HG02763 (cell line): Measurements from ENCODE around the gene CMTM5.
"Not testable (repeated sequence)": the region's sequence is repeated elsewhere in the genome, so short reads cannot be mapped to it uniquely, and the experiment has no call there.

Source experiments
- ATAC-seq: cut with Tn5 transposase; IDR thresholded peaks from one replicate; pipeline ENCODE4 v1.9.1; 2021; ENCODE audit warnings: mild to moderate bottlenecking, moderate library complexity; ENCODE audit not compliant: unreplicated experiment

The CMTM5 gene

DNA sequence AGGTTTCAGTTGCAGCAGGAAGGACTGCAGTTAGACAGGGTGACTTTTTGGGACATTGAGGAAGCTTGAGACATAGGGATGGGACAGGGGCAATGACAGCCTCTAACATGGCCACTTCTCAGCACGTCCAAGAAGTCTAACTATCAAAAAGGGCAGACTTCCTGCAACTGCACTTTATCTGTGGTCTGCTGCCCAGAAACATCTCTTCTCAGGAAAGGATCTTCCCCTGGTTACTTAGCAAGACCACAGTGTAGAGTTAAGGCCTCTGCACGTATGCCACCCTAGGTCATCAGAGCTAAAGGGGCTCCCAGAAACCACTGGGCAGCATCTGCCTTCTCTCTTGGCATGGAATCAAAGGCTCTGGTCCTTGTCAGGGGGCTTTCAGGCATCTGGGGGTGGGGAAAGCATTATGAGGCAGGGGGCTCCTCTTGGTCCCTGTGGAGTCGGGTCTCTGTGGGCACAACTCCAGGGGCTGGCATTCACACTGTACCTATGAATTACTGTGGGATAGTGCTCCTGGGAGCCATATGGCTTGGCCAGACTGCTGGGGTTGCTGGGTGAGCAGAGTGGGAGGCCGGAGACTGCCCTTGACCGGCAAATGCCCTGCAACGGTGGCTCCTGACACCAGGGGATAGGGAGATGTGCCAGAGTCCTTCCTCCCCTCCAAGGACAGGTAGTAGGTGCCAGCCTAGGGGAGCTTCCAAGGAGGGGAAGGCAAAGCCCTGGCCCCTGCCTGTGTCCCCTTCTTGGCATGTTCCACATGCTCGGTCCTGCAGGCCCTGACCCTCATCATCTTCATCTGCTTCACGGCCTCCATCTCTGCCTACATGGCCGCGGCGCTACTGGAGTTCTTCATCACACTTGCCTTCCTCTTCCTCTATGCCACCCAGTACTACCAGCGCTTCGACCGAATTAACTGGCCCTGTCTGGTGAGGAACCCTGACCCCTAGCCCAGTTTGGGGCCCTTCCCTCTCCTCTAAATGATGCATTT, 1.0 kb downstream of the CMTM5 start:
- ATAC-seq, result no peak

DNA sequence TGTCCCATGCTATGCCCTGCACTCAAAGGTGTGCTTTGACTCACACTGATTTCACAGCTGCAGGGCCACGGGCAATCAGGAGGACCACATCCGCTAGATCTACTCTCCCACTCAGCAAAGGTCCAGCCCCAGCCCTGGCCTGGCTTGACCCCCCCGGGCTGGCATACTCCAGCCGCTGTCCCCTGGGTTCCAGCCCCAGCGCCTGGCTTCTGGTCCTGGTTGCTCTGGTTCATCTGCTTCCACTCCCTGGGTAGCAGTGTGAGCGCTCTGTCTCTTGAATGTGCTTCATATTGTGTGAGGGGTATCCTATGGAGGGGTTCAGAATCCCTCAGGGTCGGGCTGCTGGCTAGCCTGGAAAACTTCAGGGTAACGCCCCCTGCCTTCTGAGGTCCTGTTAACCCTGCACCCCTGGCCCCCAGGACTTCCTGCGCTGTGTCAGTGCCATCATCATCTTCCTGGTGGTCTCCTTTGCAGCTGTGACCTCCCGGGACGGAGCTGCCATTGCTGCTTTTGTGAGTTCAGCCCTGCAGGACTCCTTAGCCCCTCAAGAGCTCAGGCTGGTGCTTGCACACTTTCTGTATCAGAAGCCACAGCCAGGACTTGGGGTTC, 1.9 kb downstream of the CMTM5 start:
- no peak for ATAC-seq

GRCh38 chr14:23379366-23380196, 2.7 kb downstream of the CMTM5 start:
- no peak for ATAC-seq

- ATAC-seq, result no peak
These were observed 3.5 kb downstream of the CMTM5 start for GRCh38 chr14:23380197-23380914.

DNA sequence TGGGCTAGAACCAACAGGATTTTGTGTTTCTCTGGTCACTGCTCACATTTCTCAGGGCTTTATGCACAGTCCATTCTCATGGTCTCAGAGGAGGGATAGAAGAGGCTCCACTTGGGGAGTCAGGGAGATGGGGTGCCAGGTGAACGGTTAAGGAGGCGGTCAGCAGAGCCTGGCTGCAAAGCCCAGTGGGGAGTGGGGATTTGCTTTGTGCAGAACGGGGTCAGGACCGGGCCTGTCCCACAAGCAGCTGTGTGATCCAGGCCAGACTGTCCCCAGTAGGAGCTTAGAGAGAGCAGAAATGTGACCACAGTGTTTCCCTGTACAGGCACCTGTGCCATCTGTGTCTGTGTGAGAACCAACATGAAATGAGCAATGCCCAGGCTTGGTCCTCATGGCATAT, 4.1 kb downstream of the CMTM5 start:
- ATAC-seq, result no peak

- ATAC-seq, result no peak
These were observed 5.0 kb downstream of the CMTM5 start for GRCh38 chr14:23381871-23382270.

DNA sequence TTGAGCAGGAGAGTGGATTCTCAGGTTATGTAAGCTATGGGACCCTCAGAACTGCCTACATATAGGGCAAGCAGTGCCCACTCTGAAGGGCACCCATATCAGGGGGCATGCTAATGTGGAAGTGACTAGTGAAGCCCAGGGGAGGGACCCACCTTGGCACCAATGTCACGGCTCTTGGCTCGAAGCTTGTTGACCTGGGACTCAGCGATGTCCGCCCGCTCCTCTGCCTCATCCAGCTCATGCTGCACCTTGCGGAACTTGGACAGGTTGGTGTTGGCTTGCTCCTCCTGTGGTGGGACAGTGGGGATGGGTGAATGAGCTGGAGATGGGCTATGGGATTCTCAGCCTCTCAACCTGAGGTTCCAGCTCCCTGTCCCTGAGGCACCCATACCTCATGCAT, 5.4 kb downstream of the CMTM5 start:
- no peak for ATAC-seq

DNA sequence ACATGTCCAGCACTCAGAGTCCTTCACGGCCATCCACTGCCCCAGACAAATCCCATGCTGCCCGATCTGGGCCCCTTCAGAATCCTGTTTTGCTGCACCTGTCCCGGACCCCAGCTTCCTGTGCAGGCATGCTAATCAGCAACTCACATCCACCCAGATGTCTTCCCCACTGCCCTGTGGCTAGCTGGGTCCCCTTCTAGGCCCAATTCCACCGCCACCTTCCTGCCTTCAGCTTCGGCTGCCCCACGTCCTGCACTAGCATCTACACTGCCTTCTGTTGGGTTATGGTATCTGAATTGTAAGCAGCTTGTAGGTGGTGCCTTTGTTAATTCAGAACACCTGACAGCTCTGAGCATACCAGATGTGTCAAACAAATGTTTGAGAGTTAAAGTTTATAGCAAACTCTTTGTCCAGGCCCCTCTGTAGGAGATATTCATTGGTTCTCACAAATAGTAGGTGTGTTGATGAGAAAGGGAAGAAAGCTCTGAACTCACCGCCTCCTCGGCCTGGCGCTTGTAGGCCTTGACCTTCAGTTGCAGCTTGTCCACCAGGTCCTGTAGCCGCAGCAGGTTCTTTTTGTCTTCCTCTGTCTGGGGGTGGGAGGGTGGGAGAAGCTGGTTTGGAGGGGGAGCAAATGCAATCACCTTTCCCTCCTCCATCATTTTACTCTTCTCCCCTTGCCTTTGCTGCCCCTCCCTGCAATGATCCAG, 6.0 kb downstream of the CMTM5 start:
- no peak for ATAC-seq

GRCh38 chr14:23384364-23385080, 7.7 kb downstream of the CMTM5 start:
- no peak for ATAC-seq

- no peak for ATAC-seq
These were observed 8.4 kb downstream of the CMTM5 start for GRCh38 chr14:23385244-23385641.

DNA sequence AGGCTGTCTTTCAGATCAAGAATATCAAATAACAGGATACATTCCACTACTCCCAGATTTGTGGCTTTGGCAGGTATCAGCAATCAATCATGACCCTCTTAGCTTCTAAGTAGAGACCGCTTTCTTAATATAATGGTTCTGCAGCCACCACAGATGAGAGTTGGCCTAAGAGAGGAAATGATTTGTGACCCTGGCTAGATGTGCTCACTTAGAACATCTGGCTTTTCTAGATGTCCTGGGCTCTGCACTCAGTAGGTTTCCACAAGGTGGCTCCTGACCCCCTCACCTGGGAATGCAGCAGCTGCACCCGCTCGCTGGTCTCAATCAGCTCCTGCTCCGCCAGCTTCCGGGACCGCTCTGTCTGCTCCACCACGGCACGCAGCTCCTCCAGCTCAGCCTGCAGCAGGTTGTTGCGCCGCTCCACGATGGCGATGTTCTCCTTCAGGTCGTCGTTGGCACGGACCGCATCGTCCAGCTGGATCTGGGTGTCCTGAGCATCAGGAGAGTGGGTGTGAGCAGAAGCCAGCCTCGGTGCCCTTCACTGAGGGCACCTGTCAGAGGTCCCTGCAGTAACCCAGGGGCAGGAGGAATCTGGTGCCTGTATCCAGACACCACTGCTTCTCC, 8.9 kb downstream of the CMTM5 start:
- no peak for ATAC-seq

- not testable (repeated sequence) for ATAC-seq
These were observed 9.4 kb downstream of the CMTM5 start for GRCh38 chr14:23386266-23386657.

DNA sequence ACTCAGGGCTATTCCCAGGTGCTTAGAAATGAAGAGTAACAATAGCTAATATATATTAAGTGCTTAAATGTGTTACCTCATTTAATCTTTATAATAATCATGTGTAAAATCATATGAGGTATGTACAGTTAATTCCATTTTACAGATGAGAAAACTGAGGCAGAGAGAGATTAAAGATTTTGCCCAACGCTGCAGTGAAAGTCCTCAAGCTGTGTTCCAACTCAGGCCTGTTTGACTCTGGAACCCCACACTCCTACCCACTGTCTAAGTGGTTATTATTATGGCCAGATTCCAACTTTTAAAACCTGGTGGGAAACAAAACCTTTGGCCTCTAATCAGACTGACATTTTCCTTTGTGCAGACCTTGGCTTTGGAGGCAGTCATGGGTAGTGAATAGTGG, 10.2 kb downstream of the CMTM5 start:
- ATAC-seq, result no peak

DNA sequence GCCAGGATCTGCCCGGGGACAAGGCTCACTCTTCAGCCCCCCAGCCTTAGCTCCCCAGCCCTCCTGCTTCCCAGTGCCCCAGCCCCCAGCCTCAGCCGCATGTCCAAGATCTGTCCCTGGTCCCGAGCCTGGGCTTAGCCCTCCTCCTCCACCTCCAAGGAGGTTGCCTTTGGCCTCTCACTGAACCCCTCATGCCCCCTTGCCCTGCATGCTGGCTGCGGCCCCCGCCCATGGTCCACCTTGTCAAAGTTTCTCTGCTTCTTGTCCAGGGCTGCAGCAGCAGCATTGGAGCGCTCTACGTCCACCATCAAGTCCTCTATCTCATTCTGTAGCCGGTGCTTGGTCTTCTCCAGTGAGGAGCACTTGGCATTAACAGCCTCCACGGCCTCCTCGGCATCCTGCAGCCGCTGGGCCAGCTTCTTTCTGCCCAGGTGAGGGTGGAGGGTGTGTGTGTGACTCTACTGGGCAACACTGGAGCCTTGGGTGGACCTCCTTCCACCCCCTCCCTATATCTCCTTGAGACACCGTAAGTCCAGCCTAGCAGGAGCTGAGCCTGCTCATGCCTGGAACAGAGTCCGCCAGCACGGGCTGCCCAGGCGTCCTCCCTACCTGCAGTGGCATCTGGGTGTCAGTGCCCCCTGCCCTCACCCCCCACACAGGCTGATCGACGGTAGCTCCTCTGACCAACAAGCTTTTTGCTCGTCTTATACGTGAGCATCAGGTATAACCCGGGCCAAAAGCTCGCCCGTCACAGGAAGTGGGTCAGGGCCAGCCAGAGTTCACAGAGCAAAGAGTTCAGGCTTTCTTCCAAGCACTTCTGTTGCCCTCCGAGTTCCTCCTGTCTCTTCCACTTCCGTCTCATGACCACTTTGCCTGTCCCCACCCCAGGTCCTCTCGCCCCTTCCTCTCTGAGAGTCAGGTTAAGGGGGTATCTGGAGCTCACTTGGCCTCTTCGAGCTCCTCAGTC, 11.4 kb downstream of the CMTM5 start:
- ATAC-seq, result no peak

DNA sequence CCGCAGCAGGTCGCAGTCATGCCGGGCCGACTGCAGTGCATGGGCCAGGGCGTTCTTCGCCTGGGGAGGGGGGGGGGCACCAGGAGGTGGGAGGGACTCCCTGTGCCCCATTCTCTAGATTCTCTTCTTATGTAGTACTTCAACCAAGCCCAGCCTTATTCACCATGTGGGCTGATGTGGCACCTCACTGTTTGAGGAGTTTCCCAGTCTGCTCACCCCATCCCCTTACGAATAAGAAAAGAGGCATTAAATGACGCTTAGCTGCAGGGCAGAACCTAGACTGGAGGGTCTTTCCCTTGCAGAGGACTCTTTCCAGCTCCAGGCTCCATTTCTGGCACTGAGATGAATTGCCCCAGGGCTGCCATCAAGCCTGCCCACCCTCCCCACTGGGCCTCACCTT, 12.2 kb downstream of the CMTM5 start:
- ATAC-seq, result no peak

DNA sequence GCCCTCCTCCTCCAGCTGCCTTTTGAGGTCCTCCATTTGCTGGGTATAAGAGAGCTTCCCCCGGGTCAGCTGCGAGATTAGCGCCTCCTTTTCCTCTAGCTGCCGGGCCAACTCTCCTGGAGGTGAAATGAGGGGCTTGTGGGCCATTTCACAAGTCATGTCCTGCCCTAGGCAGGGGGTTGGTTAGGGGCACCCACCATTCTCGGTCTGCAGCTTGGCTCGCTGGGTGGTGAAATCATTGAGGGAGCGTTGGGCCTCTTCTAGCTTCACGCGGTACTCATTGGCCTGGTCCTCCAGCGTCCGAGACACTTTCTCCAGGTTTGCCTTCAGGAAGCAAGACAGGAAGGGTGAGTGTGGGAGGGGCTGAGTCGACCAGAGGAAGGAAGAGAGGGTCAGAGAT, 12.6 kb downstream of the CMTM5 start:
- no peak for ATAC-seq

DNA sequence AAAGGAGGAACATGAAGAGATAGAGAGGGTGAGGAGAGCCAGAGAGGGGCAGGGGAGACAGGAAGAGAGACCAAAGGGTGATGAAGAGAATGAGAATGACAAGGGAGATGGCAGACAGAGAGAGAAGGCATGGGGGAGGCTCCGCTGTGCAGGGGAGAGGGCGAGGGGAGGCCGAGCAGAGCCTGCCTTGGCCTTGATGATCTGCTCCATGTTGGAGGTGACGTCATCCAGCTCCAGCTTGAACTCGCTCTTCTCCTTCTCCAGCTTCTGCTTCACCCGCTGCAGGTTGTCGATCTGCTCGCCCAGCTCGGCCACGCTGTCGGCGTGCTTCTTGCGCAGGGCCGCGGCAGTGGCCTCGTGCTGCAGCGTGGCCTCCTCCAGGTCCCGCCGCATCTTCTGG, 13.0 kb downstream of the CMTM5 start:
- ATAC-seq, result not testable (repeated sequence)

GRCh38 chr14:23392613-23393012, 15.8 kb downstream of the CMTM5 start:
- ATAC-seq, result no peak
